Neural progenitor cell (in vitro differentiated cells): ENCODE measurements around the gene ABCG5. TPM values are rescaled to one million over a fixed set of nuclear protein-coding genes. Genes with fewer than 3 reads are reported as not detected.

Experiments used
- DNase-seq: peaks from one replicate; pipeline ENCODE4 v3.0.0-alpha.2; 2016; ENCODE audit warnings: low spot score
- H2AFZ ChIP-seq: fragments of 200-600 bp; sonication (generic); replicated peaks from 2 replicates; pipeline ENCODE4 v1.6.1; 2016; ENCODE audit warnings: antibody characterized with exemption
- H3F3A ChIP-seq: fragments of 200-600 bp; sonication (generic); 2 replicates; pipeline ENCODE4 v1.6.1; 2016; ENCODE audit warnings: antibody characterized with exemption, low read depth
- H3K27ac ChIP-seq: fragments of 200-600 bp; sonication (generic); 2 replicates; pipeline ENCODE4 v1.5.1; 2016; ENCODE audit warnings: mild to moderate bottlenecking
- H3K27me3 ChIP-seq: fragments of 200-600 bp; sonication (generic); 2 replicates; pipeline ENCODE4 v1.6.1; 2016; ENCODE audit warnings: mild to moderate bottlenecking, moderate library complexity
- H3K36me3 ChIP-seq: fragments of 200-600 bp; sonication (generic); 2 replicates; pipeline ENCODE4 v1.5.1; 2016
- H3K4me1 ChIP-seq: fragments of 200-600 bp; sonication (generic); 2 replicates; pipeline ENCODE4 v1.6.1; 2016; ENCODE audit warnings: mixed run types
- H3K4me2 ChIP-seq: fragments of 200-600 bp; sonication (generic); 2 replicates; pipeline ENCODE4 v1.6.1; 2016
- H3K4me3 ChIP-seq: fragments of 200-600 bp; sonication (generic); 2 replicates; pipeline ENCODE4 v1.5.1; 2016
- H3K79me2 ChIP-seq: fragments of 200-600 bp; sonication (generic); 2 replicates; pipeline ENCODE4 v1.6.1; 2016; ENCODE audit warnings: low read depth
- H3K9ac ChIP-seq: fragments of 200-600 bp; sonication (generic); 2 replicates; pipeline ENCODE4 v1.6.1; 2016
- H3K9me3 ChIP-seq: fragments of 200-600 bp; sonication (generic); 2 replicates; pipeline ENCODE4 v1.5.1; 2016; ENCODE audit warnings: low read depth
- H4K20me1 ChIP-seq: fragments of 200-600 bp; sonication (generic); 2 replicates; pipeline ENCODE4 v1.6.1; 2016; ENCODE audit warnings: low read depth
- H3K27ac Mint-ChIP-seq: 3 replicates; pipeline ENCODE4 v1.8.0; 2021; ENCODE audit warnings: mixed read lengths
- H3K27me3 Mint-ChIP-seq: 2 replicates; pipeline ENCODE4 v1.8.0; 2022; ENCODE audit warnings: low read depth, mild to moderate bottlenecking, inconsistent platforms, moderate library complexity, mixed read lengths; ENCODE audit not compliant: insufficient read depth
- H3K36me3 Mint-ChIP-seq: 3 replicates; pipeline ENCODE4 v1.8.0; 2021; ENCODE audit warnings: mixed read lengths
- H3K4me1 Mint-ChIP-seq: 3 replicates; pipeline ENCODE4 v1.8.0; 2021; ENCODE audit warnings: mixed read lengths
- H3K4me3 Mint-ChIP-seq: 3 replicates; pipeline ENCODE4 v1.8.0; 2021; ENCODE audit warnings: mild to moderate bottlenecking, moderate library complexity, mixed read lengths
- H3K9me3 Mint-ChIP-seq: 3 replicates; pipeline ENCODE4 v1.8.0; 2020; ENCODE audit warnings: mixed read lengths
- CTCF ChIP-seq: fragments of 200-600 bp; sonication (generic); IDR thresholded peaks from 2 replicates; pipeline ENCODE4 v1.5.1; 2017; ENCODE audit warnings: antibody characterized with exemption, mild to moderate bottlenecking
- EZH2 ChIP-seq: fragments of 200-600 bp; sonication (generic); IDR thresholded peaks from 2 replicates; pipeline ENCODE4 v1.6.1; 2017; ENCODE audit warnings: antibody characterized with exemption, mild to moderate bottlenecking, moderate library complexity
- EZH2phosphoT487 ChIP-seq: fragments of 200-600 bp; sonication (generic); IDR thresholded peaks from 2 replicates; pipeline ENCODE4 v1.6.1; 2017; ENCODE audit warnings: antibody characterized with exemption
- total RNA-seq: library from RNA; depleted of rRNA; stranded (reverse); fragments of >200 nt; gene quantifications from 2 replicates; pipeline ENCODE4 v1.2.3, GENCODE V29; 2015; ENCODE audit warnings: low replicate concordance

ABCG5 gene
- total RNA-seq, 1 donor from 2014 or later: not detected

GRCh38 chr2:43839776-43840564, 1.3 kb upstream of the ABCG5 start:
- Histone ChIP-seq H3K79me2 (no peaks in the 10 kb centered on the region), H4K20me1 (no peaks in the 10 kb centered on the region), H3K9me3 (no peaks in the 10 kb centered on the region), H3K4me3 (no peak overlapping the region), H3K36me3 (no peaks in the 10 kb centered on the region), H3K4me1 (no peaks in the 10 kb centered on the region), H3K27me3 (no peaks in the 10 kb centered on the region), H3K27ac (no peak overlapping the region), H3K9ac (no peak overlapping the region), H3F3A (no peaks in the 10 kb centered on the region), H2AFZ (peak overlapping the region; percentile 42), H3K4me2 (no peak overlapping the region)
- Mint-ChIP-seq H3K4me1 (peaks cover 10% of the 10 kb centered on the region), H3K9me3 (peaks cover 4% of the 10 kb centered on the region), H3K4me3 (no peak overlapping the region), H3K27me3 (no peaks in the 10 kb centered on the region), H3K27ac (peak overlapping the region; percentile 42), H3K36me3 (no peaks in the 10 kb centered on the region)
- TF ChIP-seq EZH2: no peak
- TF ChIP-seq EZH2phosphoT487: no peak
- no peak for DNase-seq

- Histone ChIP-seq H3K36me3 (no peaks in the 10 kb centered on the region), H3K27ac (no peak overlapping the region), H3K27me3 (no peaks in the 10 kb centered on the region), H3K4me1 (no peaks in the 10 kb centered on the region), H4K20me1 (no peaks in the 10 kb centered on the region), H3K79me2 (no peaks in the 10 kb centered on the region), H3F3A (no peaks in the 10 kb centered on the region), H3K4me3 (no peak overlapping the region), H3K9me3 (no peaks in the 10 kb centered on the region), H3K4me2 (no peak overlapping the region), H2AFZ (peak overlapping the region; percentile 17), H3K9ac (no peak overlapping the region)
- Mint-ChIP-seq H3K4me1 (peaks cover 10% of the 10 kb centered on the region), H3K9me3 (peaks cover 4% of the 10 kb centered on the region), H3K4me3 (no peak overlapping the region), H3K27me3 (no peaks in the 10 kb centered on the region), H3K36me3 (no peaks in the 10 kb centered on the region), H3K27ac (no peak overlapping the region)
- no peak for DNase-seq
- no peak for TF ChIP-seq EZH2phosphoT487
- TF ChIP-seq CTCF: no peak
- no peak for TF ChIP-seq EZH2
These were observed 644 bp downstream of the ABCG5 start for GRCh38 chr2:43837831-43838559.

- H3K4me3 ChIP-seq: no peak overlapping the region
- H3K79me2 ChIP-seq: no peaks in the 10 kb centered on the region
- H3K9me3 ChIP-seq: no peaks in the 10 kb centered on the region
- peaks cover 4% of the 10 kb centered on the region for H3K9me3 Mint-ChIP-seq
- no peaks in the 10 kb centered on the region for H3F3A ChIP-seq
- H3K4me2 ChIP-seq: no peak overlapping the region
- no peak overlapping the region for H3K27ac ChIP-seq
- no peak overlapping the region for H3K9ac ChIP-seq
- no peaks in the 10 kb centered on the region for H3K27me3 ChIP-seq
- no peaks in the 10 kb centered on the region for H4K20me1 ChIP-seq
- no peak overlapping the region for H3K4me3 Mint-ChIP-seq
- no peaks in the 10 kb centered on the region for H3K36me3 Mint-ChIP-seq
- H3K4me1 ChIP-seq: no peaks in the 10 kb centered on the region
- H3K4me1 Mint-ChIP-seq: peaks cover 10% of the 10 kb centered on the region
- H3K27ac Mint-ChIP-seq: no peak overlapping the region
- no peaks in the 10 kb centered on the region for H3K36me3 ChIP-seq
- TF ChIP-seq CTCF (no peak), EZH2 (no peak), EZH2phosphoT487 (no peak)
- H2AFZ ChIP-seq: no peak overlapping the region
- DNase-seq: no peak
- H3K27me3 Mint-ChIP-seq: no peaks in the 10 kb centered on the region
These were observed 1.6 kb downstream of the ABCG5 start for GRCh38 chr2:43837033-43837432.
